Tibial nerve (tissue), 4 donors: Measurements from ENCODE around the gene PPP1R12A. TPM values are rescaled to one million over a fixed set of nuclear protein-coding genes. Genes with fewer than 3 reads are reported as not detected.

Experiments
- DNase-seq, 2 donors: peaks; one replicate each; pipeline ENCODE4 v3.0.0-alpha.2; 2019; ENCODE audit warnings: low spot score in 2 of 2
- H3K27ac ChIP-seq, 4 donors: fragments of 200-600 bp; sonication (generic) in 3 of 4; one replicate each; pipeline ENCODE4 v1.5.1; 2017 to 2019; ENCODE audit warnings: mild to moderate bottlenecking in 1 of 4
- H3K27me3 ChIP-seq, 2 donors: fragments of 200-600 bp; sonication (generic) in 1 of 2; one replicate each; pipeline versions ENCODE4 v1.5.1 to v1.6.0; 2017 to 2019
- H3K36me3 ChIP-seq, 3 donors: fragments of 200-600 bp; sonication (generic); one replicate each; pipeline ENCODE4 v1.5.1; 2018 to 2019
- H3K4me1 ChIP-seq, 4 donors: fragments of 200-600 bp; sonication (generic) in 3 of 4; one replicate each; pipeline ENCODE4 v1.5.1; 2017 to 2019
- H3K4me3 ChIP-seq, 4 donors: fragments of 200-600 bp; sonication (generic) in 3 of 4; one replicate each; pipeline ENCODE4 v1.5.1; 2017 to 2019; ENCODE audit warnings: mild to moderate bottlenecking in 1 of 4, moderate library complexity in 1 of 4
- H3K9me3 ChIP-seq, 4 donors: fragments of 200-600 bp; sonication (generic) in 3 of 4; one replicate each; pipeline ENCODE4 v1.5.1; 2017 to 2019
- CTCF ChIP-seq, 5 experiments: fragments of 200-600 bp in 3 of 5; fragments of 450-650 bp in 2 of 5; sonication (generic) in 3 of 5; IDR thresholded peaks; one replicate each; pipeline ENCODE4 v1.5.1; 2016 to 2019; ENCODE audit warnings: antibody characterized with exemption in 5 of 5, mild to moderate bottlenecking in 3 of 5, moderate library complexity in 2 of 5
- EP300 ChIP-seq, 2 donors: sonication (generic); formaldehyde crosslinking; IDR thresholded peaks; one replicate each; pipeline ENCODE4 v1.6.1; 2017; ENCODE audit warnings: antibody characterized with exemption in 2 of 2, mild to moderate bottlenecking in 1 of 2
- POLR2A ChIP-seq, 2 donors: fragments of 450-650 bp; IDR thresholded peaks; one replicate each; pipeline ENCODE4 v1.6.1; 2017; ENCODE audit warnings: antibody characterized with exemption in 2 of 2, mild to moderate bottlenecking in 2 of 2, moderate library complexity in 2 of 2
- WGBS, 2 donors: methylation state at CpG; one replicate each; pipeline ENCODE4 v1.1.5; 2018; 5-methylcytosine and 5-hydroxymethylcytosine counted together
- total RNA-seq, 4 donors: library from RNA; depleted of rRNA; stranded (reverse); fragments of >200 nt; gene quantifications; one replicate each; pipeline ENCODE4 v1.1.0, GENCODE V29; 2016

PPP1R12A gene
- total RNA-seq, 4 donors from 2014 or later, result 84.3 to 137 (median 99.6) TPM

GRCh38 chr12:79775355-79776027 is 159.4 kb downstream of the PPP1R12A start:
- 60 to 69% methylated on average over 3 of the region's 3 CpGs for WGBS, 2 donors
- H3K4me3 ChIP-seq, result no peak overlapping the region
- peaks cover 0 to 23% (median 5%) of the 10 kb centered on the region in 4 donors for H3K4me1 ChIP-seq
- peaks cover 0 to 26% (median 0%) of the 10 kb centered on the region in 3 donors for H3K36me3 ChIP-seq
- no peaks in the 10 kb centered on the region for H3K27me3 ChIP-seq
- no peaks in the 10 kb centered on the region for H3K9me3 ChIP-seq
- H3K27ac ChIP-seq, result peak overlapping the region in 2 of 4 donors; percentile 70 to 75
- no peak for DNase-seq
- TF ChIP-seq EP300 (IDR thresholded peaks at IDR 0.05), result no peak
- TF ChIP-seq POLR2A (IDR thresholded peaks at IDR 0.05), result no peak
- TF ChIP-seq CTCF (IDR thresholded peaks at IDR 0.05), result no peak

GRCh38 chr12:79773896-79774295 is 161.0 kb downstream of the PPP1R12A start:
- peaks cover 0 to 20% (median 0%) of the 10 kb centered on the region in 3 donors for H3K36me3 ChIP-seq
- H3K27ac ChIP-seq, result no peak overlapping the region
- H3K4me3 ChIP-seq, result no peak overlapping the region
- H3K27me3 ChIP-seq, result no peaks in the 10 kb centered on the region
- H3K9me3 ChIP-seq, result no peaks in the 10 kb centered on the region
- no peak for DNase-seq
- peaks cover 0 to 30% (median 5%) of the 10 kb centered on the region in 4 donors for H3K4me1 ChIP-seq
- TF ChIP-seq EP300 (IDR thresholded peaks at IDR 0.05) (no peak), CTCF (IDR thresholded peaks at IDR 0.05) (no peak), POLR2A (IDR thresholded peaks at IDR 0.05) (no peak)

- Histone ChIP-seq H3K9me3 (no peaks in the 10 kb centered on the region), H3K4me3 (no peak overlapping the region), H3K36me3 (peaks cover 0 to 9% (median 0%) of the 10 kb centered on the region in 3 donors), H3K27me3 (no peaks in the 10 kb centered on the region), H3K27ac (no peak overlapping the region), H3K4me1 (peaks cover 0 to 11% (median 0%) of the 10 kb centered on the region in 4 donors)
- WGBS, 2 donors, result 90 to 95% methylated on average over 2 of the region's 2 CpGs
- TF ChIP-seq CTCF (IDR thresholded peaks at IDR 0.05), result no peak
- TF ChIP-seq EP300 (IDR thresholded peaks at IDR 0.05), result no peak
- no peak for TF ChIP-seq POLR2A (IDR thresholded peaks at IDR 0.05)
- no peak for DNase-seq
Observed at GRCh38 chr12:79769860-79770485, 164.9 kb downstream of the PPP1R12A start.

GRCh38 chr12:79769189-79769859 is 165.6 kb downstream of the PPP1R12A start:
- Histone ChIP-seq H3K27me3 (no peaks in the 10 kb centered on the region), H3K27ac (no peak overlapping the region), H3K36me3 (peaks cover 0 to 4% (median 0%) of the 10 kb centered on the region in 3 donors), H3K4me1 (peaks cover 0 to 7% (median 0%) of the 10 kb centered on the region in 4 donors), H3K4me3 (no peak overlapping the region), H3K9me3 (no peaks in the 10 kb centered on the region)
- 63 to 71% methylated on average over 5 of the region's 5 CpGs for WGBS, 2 donors
- no peak for TF ChIP-seq EP300 (IDR thresholded peaks at IDR 0.05)
- no peak for TF ChIP-seq POLR2A (IDR thresholded peaks at IDR 0.05)
- no peak for TF ChIP-seq CTCF (IDR thresholded peaks at IDR 0.05)
- DNase-seq, result no peak
